ENCODE data around the gene KAT8. TPM values are rescaled to one million over a fixed set of nuclear protein-coding genes. Genes with fewer than 3 reads are reported as not detected.

KAT8 gene
- 10 to 100 TPM; 61.0 to 83.4 (median 72.6) TPM for total RNA-seq

GRCh38 chr16:31117384-31118222 is at the start of gene KAT8:
Gene KAT8, plus strand, starts transcription at chr16:31117664. Its CDS starts 18 bp downstream, at chr16:31117682.
- Histone ChIP-seq H3K9me3 (no peaks in the 10 kb centered on the region), H3K4me3 (peak within 1 kb of the TSS; percentile 79 to 81 (median 80)), H3K4me1 (peaks cover 24 to 39% (median 38%) of the 10 kb centered on the region in 4 donors), H3K27ac (replicated peaks in 1 of 4) (peak within 1 kb of the TSS; percentile 93 to 99 (median 96)), H3K36me3 (peaks cover 26 to 44% (median 39%) of the 10 kb centered on the region in 4 donors), H3K27me3 (no peaks in the 10 kb centered on the region)
- intact Hi-C loops (cut with DNase I) = no loop called here
- WGBS = 2% methylated on average over 33 of the region's 68 CpGs
- peak; percentile 92 to 98 for TF ChIP-seq POLR2AphosphoS5 (IDR thresholded peaks at IDR 0.05)
- TF ChIP-seq CTCF (IDR thresholded peaks at IDR 0.05) = no peak
- peak; percentile 84 for TF ChIP-seq POLR2A (IDR thresholded peaks at IDR 0.05; ENCODE audit: low read depth)
- peak; percentile 100 for DNase-seq (ENCODE audit: extremely low spot score)

GRCh38 chr16:31071861-31072260 is 45.6 kb upstream of the KAT8 start:
- peaks cover 19 to 46% (median 39%) of the 10 kb centered on the region in 4 donors for H3K4me1 ChIP-seq
- no peak for DNase-seq (ENCODE audit: extremely low spot score)
- no peaks in the 10 kb centered on the region for H3K9me3 ChIP-seq
- WGBS = 46% methylated on average over 4 of the region's 4 CpGs
- H3K27me3 ChIP-seq = no peaks in the 10 kb centered on the region
- H3K36me3 ChIP-seq = peaks cover 5 to 11% (median 9%) of the 10 kb centered on the region in 4 donors
- intact Hi-C loops (cut with DNase I) = loop anchor here (10.0 kb wide), 1 partner anchor 373 kb away; the partner anchor contains the start of gene ZNF843
- no peak for TF ChIP-seq CTCF (IDR thresholded peaks at IDR 0.05)
- no peak for TF ChIP-seq POLR2A (IDR thresholded peaks at IDR 0.05; ENCODE audit: low read depth)
- TF ChIP-seq EP300 (IDR thresholded peaks at IDR 0.05) = no peak
- no peak for TF ChIP-seq POLR2AphosphoS5 (IDR thresholded peaks at IDR 0.05)
- peak overlapping the region in 3 of 4 donors; percentile 97 to 100 (median 100) for H3K4me3 ChIP-seq
- H3K27ac ChIP-seq (replicated peaks in 1 of 4) = peak overlapping the region; percentile 92 to 99 (median 99)

- intact Hi-C loops (cut with DNase I) = loop anchor here (10.0 kb wide), 1 partner anchor 372 kb away; the partner anchor contains the start of gene ZNF843
Measured at GRCh38 chr16:31072540-31073141, 44.8 kb upstream of the KAT8 start.

GRCh38 chr16:31073142-31073969 is 44.1 kb upstream of the KAT8 start:
- Histone ChIP-seq H3K9me3 (no peaks in the 10 kb centered on the region), H3K27ac (replicated peaks in 1 of 4) (peak overlapping the region; percentile 92 to 99 (median 99)), H3K36me3 (peaks cover 20 to 26% (median 24%) of the 10 kb centered on the region in 4 donors), H3K4me1 (peaks cover 19 to 49% (median 39%) of the 10 kb centered on the region in 4 donors), H3K27me3 (no peaks in the 10 kb centered on the region), H3K4me3 (peak overlapping the region; percentile 81 to 100 (median 98))
- WGBS = 1% methylated on average over 45 of the region's 83 CpGs
- DNase-seq (ENCODE audit: extremely low spot score) = peak; percentile 96
- TF ChIP-seq POLR2AphosphoS5 (IDR thresholded peaks at IDR 0.05) (peak in 1 of 2 donors; percentile 38), POLR2A (IDR thresholded peaks at IDR 0.05; ENCODE audit: low read depth) (peak; percentile 16), EP300 (IDR thresholded peaks at IDR 0.05) (no peak), CTCF (IDR thresholded peaks at IDR 0.05) (peak in 1 of 3 experiments; percentile 1)
- intact Hi-C loops (cut with DNase I) = loop anchor here (10.0 kb wide), 1 partner anchor 371 kb away; the partner anchor contains the start of gene ZNF843

More at GRCh38 chr16:31072540-31073141, 44.8 kb upstream of the KAT8 start:
- TF ChIP-seq EP300 (IDR thresholded peaks at IDR 0.05) = no peak
- TF ChIP-seq POLR2AphosphoS5 (IDR thresholded peaks at IDR 0.05) = no peak
- no peak for TF ChIP-seq POLR2A (IDR thresholded peaks at IDR 0.05; ENCODE audit: low read depth)
- H3K27me3 ChIP-seq = no peaks in the 10 kb centered on the region
- 2% methylated on average over 26 of the region's 27 CpGs for WGBS
- H3K4me1 ChIP-seq = peaks cover 19 to 49% (median 39%) of the 10 kb centered on the region in 4 donors
- H3K27ac ChIP-seq (replicated peaks in 1 of 4) = peak overlapping the region; percentile 92 to 99 (median 99)
- no peaks in the 10 kb centered on the region for H3K9me3 ChIP-seq
- H3K4me3 ChIP-seq = peak overlapping the region; percentile 81 to 100 (median 98)
- H3K36me3 ChIP-seq = peaks cover 13 to 19% (median 17%) of the 10 kb centered on the region in 4 donors
- DNase-seq (ENCODE audit: extremely low spot score) = no peak
